NCI-H1105 (cell line): Measurements from ENCODE around the gene PPP6R1.
"Not testable (repeated sequence)": the region's sequence is repeated elsewhere in the genome, so short reads cannot be mapped to it uniquely, and the experiment has no call there.

ENCODE experiments used
- DNase-seq: peaks from one replicate; lab custom pipeline; 2025; lab: John Stamatoyannopoulos, UW

The PPP6R1 gene

GRCh38 chr19:55241935-55242464 lies 16.8 kb downstream of the PPP6R1 start:
- no peak for DNase-seq

- no peak for DNase-seq
Measured at GRCh38 chr19:55241143-55241934, 17.5 kb downstream of the PPP6R1 start.

GRCh38 chr19:55240713-55241020 lies 18.1 kb downstream of the PPP6R1 start:
- no peak for DNase-seq

DNA sequence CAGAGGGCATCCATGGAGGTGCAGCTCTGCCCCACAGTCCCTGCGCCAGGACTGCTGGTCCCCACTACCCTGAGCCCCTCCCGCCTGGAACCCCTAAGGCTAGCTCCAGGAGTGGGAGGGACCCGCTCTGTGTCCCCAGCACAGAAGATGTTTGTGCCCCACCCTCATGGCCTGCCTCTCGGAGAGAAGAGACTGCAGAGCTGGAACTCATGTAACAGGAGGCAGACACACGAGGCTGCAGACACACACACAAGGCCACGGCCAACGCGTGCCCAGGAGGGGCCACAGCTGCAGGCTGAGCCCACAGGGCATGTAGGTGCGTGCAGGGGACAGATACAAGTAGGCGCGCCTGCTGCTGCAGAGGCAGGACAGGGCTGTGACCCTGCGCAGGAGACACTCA lies 19.8 kb downstream of the PPP6R1 start:
- no peak for DNase-seq

DNA sequence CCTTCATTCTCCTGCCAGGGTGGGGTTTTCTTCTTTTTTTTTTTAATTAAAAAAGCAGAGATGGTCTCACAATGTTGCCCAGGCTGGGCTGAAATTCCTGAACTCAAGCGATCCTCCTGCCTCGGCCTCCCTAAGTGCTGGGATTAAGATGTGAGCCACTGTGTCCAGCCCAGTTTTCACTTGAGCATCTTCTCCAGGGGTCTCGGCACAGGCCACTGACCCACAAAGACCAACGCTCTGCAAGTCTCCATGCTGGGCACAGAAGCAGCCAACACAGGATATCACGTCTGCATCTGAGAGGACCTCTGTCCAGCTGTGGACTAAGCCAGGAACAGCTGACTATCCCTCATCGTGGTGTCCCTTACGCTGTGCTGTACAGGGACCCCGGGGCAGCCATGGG lies 20.8 kb downstream of the PPP6R1 start:
- no peak for DNase-seq

- no peak for DNase-seq
Measured at GRCh38 chr19:55232986-55233385, 25.8 kb downstream of the PPP6R1 start.

DNA sequence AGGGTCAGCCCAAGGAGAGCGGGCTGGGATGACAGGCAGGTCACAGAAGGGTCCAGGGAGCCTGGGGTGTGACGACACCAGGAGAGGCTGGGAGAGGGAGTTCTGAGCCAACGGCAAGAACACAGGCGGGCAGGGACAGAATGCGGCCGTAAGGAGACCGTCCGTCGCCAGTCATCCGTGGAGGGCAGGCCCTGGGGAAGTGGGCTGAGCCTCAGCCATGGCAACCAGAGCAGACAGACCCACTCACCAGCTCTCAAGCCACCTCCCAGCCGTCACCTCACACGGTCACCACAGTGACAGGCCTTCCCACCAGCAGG lies 26.6 kb downstream of the PPP6R1 start:
- DNase-seq: no peak

DNA sequence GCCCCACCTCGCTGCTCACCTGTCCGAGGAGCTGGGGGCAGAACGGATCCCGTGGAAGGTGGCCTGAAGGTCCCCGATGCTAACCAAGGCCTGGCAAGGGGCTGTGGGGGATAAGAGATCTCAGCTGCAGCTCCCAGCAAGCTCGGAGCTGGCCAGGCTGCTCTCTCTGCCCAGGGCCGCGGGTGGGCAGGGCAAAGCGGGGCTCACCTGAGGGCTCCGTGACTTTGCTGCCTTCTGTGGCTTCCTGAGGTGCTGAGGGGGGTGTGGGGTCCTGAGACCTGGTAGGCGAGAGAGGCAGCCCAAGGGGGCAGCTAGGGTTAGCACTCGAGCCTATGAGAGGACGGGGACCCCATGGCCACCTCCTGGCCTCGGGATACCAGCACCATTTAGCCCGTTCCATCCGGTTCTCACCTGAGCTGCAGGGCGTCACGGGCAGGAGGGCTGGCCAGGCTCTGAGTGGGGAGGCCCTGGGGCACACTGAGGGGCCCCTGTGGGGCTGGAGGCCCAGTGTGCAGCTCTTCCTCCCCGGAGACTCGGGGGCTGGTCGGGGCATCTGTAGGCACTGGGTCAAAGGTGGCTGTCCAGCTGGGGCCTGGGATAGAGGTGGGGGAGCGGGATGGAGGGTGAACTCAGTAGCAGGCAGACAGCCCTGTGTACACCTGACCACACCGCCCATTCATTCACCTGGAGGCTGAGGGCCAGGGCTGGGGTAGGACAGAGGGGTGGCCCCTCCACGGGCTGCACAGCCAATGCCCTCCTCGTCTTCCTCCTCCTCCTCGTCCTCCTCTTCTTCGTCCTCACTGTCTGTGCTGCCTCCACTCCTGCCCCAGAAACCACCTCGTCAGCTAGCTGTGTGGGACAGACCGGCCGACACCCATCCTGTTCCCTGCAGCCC lies 27.2 kb downstream of the PPP6R1 start:
- DNase-seq: no peak

DNA sequence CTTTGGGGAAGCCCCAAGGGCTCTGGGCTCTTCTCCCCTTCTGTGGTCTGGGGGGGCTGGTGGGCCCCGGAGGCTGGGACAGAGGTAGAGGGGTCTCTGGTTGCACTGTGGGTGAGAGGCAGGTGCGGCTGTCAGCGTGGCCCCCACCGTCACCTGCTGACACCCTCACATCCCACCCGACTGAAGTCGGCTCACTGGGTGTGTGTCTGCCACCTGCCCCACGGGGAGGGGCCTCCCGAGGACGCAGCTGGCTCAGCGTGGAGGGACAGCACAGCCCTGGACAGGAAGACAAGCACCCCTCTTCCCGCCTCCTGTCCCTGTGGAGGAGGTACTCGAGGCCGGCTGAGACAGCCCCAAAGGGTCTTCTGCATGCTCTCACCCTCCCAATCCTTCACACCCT lies 28.0 kb downstream of the PPP6R1 start:
- DNase-seq: no peak

- DNase-seq: no peak
Measured at GRCh38 chr19:55230329-55230728, 28.5 kb downstream of the PPP6R1 start.

- DNase-seq: no peak
Measured at GRCh38 chr19:55229789-55230182, 29.0 kb downstream of the PPP6R1 start.

DNA sequence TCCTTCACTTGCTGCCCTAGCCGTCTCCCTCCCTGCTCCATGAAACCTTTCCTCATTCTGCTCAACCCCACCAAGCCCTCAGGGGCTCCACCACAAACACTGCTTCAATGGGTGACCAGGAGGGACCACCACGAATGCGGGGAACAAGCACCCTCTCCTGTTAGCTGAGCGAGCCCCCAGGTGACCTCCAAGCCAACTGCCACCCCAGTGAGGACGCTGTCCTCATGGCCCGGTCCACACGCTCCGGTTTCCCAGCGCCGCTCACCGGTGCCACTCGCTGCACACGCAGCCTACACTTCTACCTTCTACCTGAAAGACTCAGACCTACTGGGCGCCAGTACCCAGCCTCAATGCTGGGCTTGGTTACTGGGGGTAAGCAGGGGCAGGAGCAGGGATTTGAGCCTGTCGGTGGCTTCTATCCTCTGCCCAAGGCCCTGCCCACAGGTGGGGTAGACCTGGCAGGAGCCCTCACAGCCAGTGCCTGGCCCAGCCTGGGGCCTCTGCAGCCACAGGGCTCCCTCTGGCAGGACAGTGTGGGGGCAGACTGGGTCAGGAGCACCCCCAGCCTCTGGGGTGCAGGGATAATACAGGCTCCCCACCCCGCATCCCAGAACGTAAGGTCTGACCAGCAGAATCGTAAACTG lies 29.6 kb downstream of the PPP6R1 start:
- no peak for DNase-seq

- DNase-seq: no peak
Measured at GRCh38 chr19:55228403-55229031, 30.3 kb downstream of the PPP6R1 start, which contains the start of gene TMEM86B. Gene TMEM86B, minus strand, starts transcription at chr19:55228763. Its CDS starts 22 bp downstream, at chr19:55228741.

DNA sequence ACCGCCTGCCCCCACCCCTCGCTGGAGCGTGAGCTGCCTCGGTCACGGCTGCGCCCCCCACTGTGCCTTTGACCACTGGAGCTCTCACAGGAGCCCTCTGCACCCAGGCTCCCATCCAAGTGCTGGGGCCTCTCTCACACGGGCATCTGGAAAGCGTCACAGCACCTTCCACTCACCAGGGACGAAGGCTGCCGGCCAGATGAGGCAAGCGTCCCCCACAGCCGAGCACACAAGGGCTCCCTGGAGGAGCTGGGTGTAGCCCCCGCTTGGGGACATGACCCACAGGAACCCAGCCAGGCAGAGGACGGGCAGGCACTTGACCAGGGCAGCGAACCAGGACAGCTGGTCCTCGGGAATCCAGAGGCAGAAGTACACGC lies 30.8 kb downstream of the PPP6R1 start:
- DNase-seq: no peak

- no peak for DNase-seq
Measured at GRCh38 chr19:55227241-55228014, 31.4 kb downstream of the PPP6R1 start.

- no peak for DNase-seq
Measured at GRCh38 chr19:55226788-55227187, 32.0 kb downstream of the PPP6R1 start.

- no peak for DNase-seq
Measured at GRCh38 chr19:55226273-55226672, 32.5 kb downstream of the PPP6R1 start.

- DNase-seq: no peak
Measured at GRCh38 chr19:55225415-55225958, 33.3 kb downstream of the PPP6R1 start.

DNA sequence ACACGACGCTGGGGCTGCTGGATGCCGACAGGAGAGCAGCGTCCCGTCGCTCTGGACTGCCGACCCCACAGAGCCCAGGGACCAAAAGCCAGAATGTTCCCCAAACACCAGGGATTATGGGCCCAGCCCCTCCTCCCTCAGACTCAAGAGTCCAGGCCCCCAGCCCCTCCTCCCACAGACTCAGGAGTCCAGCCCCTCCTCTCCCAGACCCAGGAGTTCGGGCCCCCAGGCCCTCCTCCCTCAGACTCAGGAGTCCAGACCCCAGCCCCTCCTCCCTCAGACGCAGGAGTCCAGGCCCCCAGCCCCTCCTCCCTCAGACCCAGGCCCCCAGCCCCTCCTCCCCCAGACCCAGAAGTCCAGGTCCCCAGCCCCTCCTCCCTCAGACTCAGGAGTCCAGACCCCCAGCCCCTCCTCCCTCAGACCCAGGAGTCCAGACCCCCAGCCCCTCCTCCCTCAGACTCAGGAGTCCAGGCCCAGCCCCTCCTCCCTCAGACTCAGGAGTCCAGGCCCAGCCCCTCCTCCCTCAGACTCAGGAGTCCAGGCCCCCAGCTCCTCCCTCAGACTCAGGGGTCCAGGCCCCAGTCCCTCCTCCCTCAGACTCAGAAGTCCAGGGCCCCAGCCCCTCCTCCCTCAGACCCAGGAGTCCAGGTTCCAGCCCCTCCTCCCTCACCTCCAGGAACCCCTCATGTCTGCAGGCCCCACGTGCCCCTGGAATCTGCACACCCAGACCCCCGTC lies 34.0 kb downstream of the PPP6R1 start:
- DNase-seq: not testable (repeated sequence)

- DNase-seq: no peak
Measured at GRCh38 chr19:55224038-55224665, 34.7 kb downstream of the PPP6R1 start.
